GM18909 (cell line): ENCODE data around the gene WNT7B.

ENCODE experiments used
- ATAC-seq: cut with Tn5 transposase; IDR thresholded peaks from one replicate; pipeline ENCODE4 v1.9.1; 2021; ENCODE audit warnings: mild to moderate bottlenecking; ENCODE audit not compliant: unreplicated experiment, poor library complexity

The WNT7B gene

DNA sequence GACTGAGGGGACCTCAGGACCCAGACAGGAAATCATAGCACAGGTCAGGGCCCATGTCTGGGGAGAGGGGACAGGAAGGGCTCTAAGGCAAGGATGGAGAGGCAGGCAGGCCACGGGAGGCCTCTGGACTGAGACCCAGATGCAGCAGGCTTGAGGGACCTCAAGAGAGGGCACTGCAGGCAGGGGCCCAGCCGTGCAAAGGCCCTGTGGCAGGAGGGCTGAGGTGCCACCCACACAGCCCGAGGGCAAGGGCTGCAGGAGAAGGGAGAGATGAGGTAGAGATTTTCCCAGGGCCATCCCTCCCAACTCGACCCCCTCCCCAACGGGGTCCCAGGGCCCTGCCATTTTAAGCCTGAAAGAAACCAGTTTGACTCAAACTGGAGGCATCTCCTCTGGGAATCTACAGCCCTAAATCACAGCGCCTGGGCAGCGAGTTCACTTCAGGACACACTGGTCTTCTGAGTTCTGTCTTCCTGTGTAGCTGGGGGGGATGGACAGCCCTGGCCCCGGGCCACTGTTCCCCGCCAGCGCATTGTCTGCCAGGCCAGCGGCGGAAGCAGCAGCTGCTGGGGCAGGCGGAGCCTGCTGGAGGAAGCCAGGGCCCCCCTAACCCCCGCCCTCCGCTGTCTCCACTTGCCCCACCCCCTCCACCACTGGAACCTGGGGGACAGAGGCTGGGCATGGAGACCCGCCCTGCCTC is 20.3 kb upstream of the WNT7B start:
- no peak for ATAC-seq

- ATAC-seq: no peak
Measured at GRCh38 chr22:45996241-45997076, 19.5 kb upstream of the WNT7B start.

DNA sequence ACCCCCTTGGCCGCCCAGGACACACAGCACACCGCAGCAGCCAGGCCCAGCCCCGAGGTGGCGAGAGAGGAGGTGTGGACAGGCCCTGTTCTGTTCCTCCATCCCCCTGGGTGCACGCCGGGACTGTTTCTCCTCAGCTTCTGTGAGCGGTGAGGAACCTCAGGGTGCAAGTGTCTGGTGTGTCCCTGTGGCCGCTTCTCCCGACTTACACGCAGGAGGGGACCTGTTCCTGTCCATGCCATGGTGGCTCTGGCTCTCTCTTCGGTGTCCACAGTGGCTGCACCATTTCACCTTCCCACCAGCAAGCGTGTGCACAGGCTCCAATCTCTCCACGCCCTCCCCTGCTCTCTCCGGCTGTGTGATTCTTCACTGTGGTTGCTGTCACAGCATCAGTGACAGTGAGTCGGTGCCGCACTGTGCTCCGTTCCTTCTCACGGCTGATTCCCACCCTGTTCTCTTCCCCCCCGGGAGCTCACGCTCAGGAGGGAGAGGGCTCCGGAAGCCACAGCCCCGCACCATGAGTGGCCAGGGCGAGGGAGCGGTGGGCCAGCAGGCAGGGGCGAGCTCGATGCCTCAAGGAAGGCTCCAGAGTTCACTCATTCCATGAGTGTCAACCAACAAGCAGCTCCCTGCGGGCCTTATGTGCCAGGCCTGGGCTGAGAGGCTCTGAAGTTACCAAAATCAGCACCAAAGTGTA is 18.6 kb upstream of the WNT7B start:
- ATAC-seq: no peak

DNA sequence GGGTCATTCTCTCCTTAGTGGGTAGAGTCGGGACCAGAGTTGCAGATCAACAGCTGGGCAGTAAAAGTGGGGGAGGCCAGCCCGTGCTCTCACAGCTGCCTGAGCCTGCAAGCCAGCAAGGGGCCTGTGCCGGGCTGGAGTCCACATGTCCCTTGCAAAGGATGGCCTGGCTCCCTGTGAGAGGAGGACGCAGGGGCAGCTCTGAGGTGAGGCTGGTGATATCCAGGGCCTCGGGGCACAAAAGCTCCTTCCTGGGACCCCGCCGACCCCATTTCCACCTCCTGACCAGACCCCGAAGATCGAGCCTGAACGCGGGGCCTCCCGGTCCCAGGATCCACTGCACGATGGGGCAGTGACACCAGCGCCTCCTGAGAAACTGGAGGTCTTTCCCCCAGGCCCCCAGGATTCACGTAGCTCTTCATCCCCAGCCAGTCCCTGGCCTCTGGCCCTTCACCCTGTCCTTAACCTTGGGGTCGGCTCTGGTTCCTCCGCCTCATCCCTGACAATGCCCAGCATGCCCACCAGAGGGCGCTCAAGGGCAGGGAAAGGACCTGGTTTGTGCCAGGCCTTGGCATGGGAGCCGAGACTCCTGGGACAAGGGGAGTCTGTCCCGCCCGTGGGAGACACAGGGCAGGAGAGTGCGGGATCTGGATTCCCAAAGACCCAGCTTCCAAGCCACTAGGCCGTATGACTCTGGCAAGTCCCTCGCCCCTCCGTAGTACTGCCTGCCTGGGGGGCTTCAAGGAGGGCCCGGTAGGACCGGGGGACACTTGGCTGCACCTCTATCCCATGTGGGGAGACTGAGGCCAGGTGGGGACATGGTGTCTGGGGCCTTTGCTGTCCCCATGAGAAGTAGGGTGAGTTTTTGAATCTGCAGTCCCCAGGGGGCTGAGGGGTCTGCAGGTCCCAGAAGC is 17.8 kb upstream of the WNT7B start:
- no peak for ATAC-seq

- ATAC-seq: no peak
Measured at GRCh38 chr22:45993841-45994240, 16.9 kb upstream of the WNT7B start.

DNA sequence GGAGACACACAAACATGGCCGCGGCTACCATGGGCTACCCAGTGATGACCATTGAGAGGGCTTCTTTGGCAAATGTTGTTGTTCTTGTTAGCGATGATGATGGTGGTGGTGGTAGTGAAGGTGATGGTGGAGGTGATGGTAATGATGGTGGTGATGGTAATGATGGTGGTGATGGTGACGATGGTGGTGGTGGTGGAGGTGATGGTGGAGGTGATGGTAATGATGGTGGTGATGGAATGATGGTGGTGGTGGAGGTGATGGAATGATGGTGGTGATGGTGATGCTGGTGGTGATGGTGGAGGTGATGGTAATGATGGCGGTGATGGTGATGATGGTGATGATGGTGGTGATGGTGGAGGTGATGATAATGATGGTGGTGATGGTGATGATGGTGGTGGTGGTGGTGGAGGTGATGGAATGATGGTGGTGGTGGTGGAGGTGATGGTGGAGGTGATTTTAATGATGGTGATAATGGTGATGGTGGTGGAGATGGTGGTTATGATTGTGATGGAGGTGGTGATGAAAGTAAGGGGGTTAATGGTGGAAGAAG is 16.3 kb upstream of the WNT7B start:
- no peak for ATAC-seq

GRCh38 chr22:45992737-45993136 is 15.8 kb upstream of the WNT7B start:
- no peak for ATAC-seq

DNA sequence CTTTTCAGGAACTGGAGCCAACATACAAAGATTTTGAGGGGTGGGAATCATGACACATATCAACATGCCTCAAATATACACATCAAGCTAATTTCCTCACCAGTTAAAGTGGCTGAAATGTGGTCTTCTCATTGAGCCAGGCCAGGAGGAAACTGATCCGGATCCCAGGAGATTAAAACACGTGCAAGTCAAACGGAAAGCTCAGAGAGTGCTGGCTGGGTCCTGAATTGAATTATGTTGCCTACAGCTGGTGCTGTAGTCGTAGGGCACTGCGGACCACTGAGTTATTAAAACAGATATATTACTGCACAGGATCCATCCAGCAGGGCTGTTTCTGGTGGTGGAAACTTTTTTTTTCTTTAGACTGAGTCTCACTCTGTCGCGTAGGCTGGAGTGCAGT is 14.1 kb upstream of the WNT7B start:
- no peak for ATAC-seq

- ATAC-seq: no peak
Measured at GRCh38 chr22:45987136-45987861, 10.3 kb upstream of the WNT7B start.

GRCh38 chr22:45984316-45984916 is 7.5 kb upstream of the WNT7B start:
- ATAC-seq: no peak

DNA sequence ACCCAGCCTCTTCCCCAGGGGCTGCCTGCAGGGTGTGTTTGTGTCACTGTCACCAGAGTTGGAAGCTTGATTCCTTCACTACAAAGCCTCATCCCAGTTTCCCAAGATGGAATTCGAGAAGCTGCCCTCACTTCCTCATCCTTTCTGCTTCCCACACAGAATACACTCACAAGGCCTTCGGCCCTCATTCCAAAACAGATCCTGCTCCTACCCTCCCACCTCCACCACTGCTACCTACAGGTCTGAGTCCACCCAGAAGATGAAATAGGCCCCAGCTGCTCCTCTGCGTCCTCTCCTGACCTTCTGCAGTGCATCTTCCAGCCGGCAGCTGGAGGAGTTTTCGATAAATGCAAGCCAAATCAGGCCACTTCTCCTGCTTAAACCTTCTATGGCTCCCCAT is 6.8 kb upstream of the WNT7B start:
- no peak for ATAC-seq

DNA sequence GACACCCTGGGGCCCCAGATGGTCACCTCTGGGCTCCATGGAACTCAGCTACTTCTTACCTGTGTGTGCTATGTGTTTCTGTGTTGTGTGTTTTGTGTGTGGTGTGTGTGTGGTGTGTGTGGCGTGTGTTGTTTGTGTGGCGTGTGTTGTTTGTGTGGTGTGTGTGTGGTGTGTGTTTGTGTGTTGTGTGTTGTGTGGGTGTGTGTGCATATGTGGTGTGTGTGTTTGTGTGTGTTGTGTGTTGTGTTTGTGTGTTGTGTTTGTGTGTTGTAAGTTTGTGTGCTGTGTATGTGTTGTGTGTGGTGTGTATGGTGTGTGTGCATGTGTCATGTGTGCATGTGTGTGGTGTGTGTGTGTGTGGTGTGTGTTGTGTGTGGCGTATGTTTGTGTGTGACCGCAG is 3.8 kb upstream of the WNT7B start:
- no peak for ATAC-seq

DNA sequence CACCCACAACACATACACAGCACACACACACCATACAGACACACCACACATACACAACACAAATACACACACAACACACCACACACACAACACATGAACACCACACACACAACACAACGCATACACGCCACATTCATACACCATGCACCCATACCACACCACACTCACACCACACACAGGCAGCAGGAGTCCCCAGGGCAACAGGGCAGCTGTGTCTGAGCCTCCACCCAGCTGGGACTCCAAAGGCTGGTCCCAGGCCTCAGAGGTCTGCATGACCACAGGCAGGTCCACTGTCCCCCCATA is 3.3 kb upstream of the WNT7B start:
- ATAC-seq: no peak

- ATAC-seq: no peak
Measured at GRCh38 chr22:45978275-45978713, 1.3 kb upstream of the WNT7B start.

- no peak for ATAC-seq
Measured at GRCh38 chr22:45977551-45978274, 751 bp upstream of the WNT7B start.

- no peak for ATAC-seq
Measured at GRCh38 chr22:45976254-45977002, 534 bp downstream of the WNT7B start.
